ENCODE measurements around the gene ISCA1.

Gene ISCA1

GRCh38 chr9:86288499-86289198 lies 6.3 kb upstream of the ISCA1 start:
- H3K4me3 ChIP-seq (ENCODE audit: low read depth, low read length): no peak overlapping the region
- DNase-seq (ENCODE audit: low read depth): no peak

DNA sequence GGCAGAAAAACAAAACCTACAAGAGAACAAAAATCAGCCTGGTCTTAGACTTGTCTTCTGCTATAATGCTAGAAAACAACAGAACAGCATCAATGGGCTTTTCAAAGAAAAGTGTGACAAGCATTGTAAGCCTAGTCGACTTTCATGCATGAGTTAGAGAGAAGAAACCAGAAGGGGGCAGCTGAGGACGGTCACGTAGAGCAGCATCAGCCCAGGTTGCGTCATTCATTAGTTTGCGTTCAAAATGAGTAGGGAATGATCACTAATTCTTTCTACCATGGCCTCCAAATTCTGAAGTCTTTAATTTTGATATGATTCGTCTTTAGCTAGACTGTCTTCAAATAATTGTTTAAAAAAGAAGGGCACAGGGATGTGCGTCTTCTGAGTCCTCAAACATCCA lies 4.7 kb upstream of the ISCA1 start:
- peak; percentile 38 for DNase-seq (ENCODE audit: low read depth)

GRCh38 chr9:86286278-86286677 lies 3.9 kb upstream of the ISCA1 start:
- H3K4me3 ChIP-seq (ENCODE audit: low read depth, low read length): no peak overlapping the region
- no peak for DNase-seq (ENCODE audit: low read depth)

More for the DNA sequence above, 4.7 kb upstream of the ISCA1 start:
- H3K4me3 ChIP-seq (ENCODE audit: low read depth, low read length): no peak overlapping the region

GRCh38 chr9:86285261-86285660 lies 2.9 kb upstream of the ISCA1 start:
- DNase-seq (ENCODE audit: low read depth): no peak
- H3K4me3 ChIP-seq (ENCODE audit: low read depth, low read length): no peak overlapping the region

DNA sequence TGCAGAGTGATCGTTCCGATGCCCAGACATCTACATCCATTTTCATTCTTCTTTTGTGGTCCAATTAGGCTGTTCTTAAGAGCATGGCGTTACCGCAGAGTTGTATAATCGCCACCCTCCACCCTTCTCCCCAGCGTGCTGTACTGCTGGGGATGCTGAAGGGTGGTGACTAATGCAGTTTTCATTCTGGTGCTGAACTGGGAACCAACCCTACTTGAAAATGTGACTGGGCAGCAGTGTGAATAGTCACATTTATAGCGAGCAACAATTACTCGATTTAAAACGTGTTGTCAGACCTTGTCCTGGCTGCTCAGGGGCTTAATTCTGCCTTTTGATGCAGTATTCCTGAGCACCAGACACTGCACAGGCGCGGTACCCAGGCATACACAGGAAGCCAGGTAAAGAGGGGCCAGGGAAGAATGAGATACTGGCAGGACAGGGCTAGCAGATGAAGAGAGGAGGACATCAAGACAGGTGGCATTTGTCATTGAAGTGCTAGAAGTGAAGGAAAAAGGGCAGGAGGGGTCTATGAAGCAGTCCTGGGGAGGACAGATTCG lies 719 bp upstream of the ISCA1 start:
- DNase-seq (ENCODE audit: low read depth): peak; percentile 44
- H3K4me3 ChIP-seq (ENCODE audit: low read depth, low read length): peak overlapping the region; percentile 87

- no peak for DNase-seq (ENCODE audit: low read depth)
- peak overlapping the region; percentile 87 for H3K4me3 ChIP-seq (ENCODE audit: low read depth, low read length)
These were observed 703 bp downstream of the ISCA1 start for GRCh38 chr9:86281593-86282076.

GRCh38 chr9:86280580-86280979 lies 1.8 kb downstream of the ISCA1 start:
- no peak for DNase-seq (ENCODE audit: low read depth)
- H3K4me3 ChIP-seq (ENCODE audit: low read depth, low read length): no peak overlapping the region

GRCh38 chr9:86279839-86280238 lies 2.5 kb downstream of the ISCA1 start:
- no peak for DNase-seq (ENCODE audit: low read depth)
- H3K4me3 ChIP-seq (ENCODE audit: low read depth, low read length): no peak overlapping the region

DNA sequence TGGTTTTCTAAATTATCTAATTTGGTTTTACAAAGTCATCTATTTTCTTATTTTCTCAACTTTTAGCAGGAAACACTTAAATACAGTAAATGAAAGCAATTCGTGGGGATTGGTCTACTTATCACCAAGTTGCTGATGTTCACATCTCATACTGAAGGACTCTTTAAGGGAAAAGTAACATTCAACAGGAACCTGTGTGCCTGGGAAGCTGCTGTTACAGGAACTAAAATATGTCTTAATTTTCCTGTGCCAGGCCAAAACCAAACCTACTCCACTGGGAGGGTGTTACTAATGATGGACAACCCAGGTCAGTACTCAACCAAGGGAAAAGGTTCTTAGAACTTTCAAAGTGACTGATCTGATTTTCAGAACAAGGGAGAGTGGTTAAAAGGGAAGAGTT lies 5.3 kb downstream of the ISCA1 start:
- DNase-seq (ENCODE audit: low read depth): no peak
- no peak overlapping the region for H3K4me3 ChIP-seq (ENCODE audit: low read depth, low read length)

- H3K4me3 ChIP-seq (ENCODE audit: low read depth, low read length): no peak overlapping the region
- no peak for DNase-seq (ENCODE audit: low read depth)
These were observed 6.4 kb downstream of the ISCA1 start for GRCh38 chr9:86275962-86276361.

DNA sequence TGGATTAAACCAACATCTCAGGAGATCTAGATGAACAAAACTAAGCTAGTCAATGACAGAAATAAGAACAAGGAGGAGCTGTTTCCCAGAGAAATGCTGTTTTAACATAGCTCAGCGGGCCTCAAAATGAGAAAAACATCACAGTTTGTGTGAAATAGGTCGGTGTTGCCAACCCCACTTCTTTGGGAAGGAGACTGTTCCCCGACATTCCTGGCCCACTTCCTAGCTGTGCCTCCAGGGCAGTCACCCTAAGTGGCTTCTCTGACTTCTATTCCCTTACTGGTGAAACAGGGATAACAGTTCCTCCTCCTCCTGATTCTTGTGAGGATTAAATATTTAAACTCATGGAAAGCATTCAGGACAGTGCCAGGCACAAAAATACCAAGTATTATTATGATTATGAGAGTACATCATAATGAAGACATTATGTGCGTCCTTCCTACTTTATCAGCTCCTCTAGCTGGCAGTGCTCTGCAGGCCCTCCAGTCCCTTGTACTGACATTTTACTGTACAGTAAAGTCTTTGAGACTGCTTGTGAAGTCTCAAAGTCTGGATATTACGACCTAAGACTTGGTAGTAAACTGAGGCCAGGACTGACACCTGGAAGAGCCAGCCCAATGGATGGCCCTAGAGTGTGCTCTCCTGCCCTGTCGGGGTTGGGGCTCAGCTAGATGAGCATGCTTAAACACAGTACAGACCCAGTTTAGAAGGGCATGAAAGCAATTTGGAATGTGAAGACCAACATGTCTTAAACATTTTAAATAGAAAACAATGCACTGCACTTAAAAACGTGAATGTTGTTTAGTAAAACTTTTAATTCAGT lies 7.3 kb downstream of the ISCA1 start:
- H3K4me3 ChIP-seq (ENCODE audit: low read depth, low read length): no peak overlapping the region
- DNase-seq (ENCODE audit: low read depth): no peak

- DNase-seq (ENCODE audit: low read depth): no peak
- no peak overlapping the region for H3K4me3 ChIP-seq (ENCODE audit: low read depth, low read length)
These were observed 10.1 kb downstream of the ISCA1 start for GRCh38 chr9:86272221-86272620.

DNA sequence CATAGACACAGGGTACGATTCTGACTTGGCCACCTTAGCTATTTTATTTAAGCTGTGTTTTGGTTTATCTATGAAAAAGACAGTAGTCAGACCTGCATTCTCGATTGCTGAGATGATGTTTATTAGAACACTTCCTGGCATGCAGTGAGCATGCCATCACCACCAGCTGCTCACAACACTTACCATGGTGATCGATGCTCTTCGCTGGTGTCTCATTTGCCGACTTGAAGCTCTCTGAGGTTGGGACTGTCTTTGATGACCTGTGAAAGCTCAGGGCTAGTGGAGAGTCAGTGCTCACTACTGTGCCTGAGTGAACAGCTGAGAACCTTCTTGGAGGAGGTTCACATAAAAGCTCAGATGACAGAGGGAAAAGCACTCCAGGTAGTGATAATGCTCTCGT lies 18.5 kb downstream of the ISCA1 start:
- no peak overlapping the region for H3K4me3 ChIP-seq (ENCODE audit: low read depth, low read length)
- DNase-seq (ENCODE audit: low read depth): no peak

DNA sequence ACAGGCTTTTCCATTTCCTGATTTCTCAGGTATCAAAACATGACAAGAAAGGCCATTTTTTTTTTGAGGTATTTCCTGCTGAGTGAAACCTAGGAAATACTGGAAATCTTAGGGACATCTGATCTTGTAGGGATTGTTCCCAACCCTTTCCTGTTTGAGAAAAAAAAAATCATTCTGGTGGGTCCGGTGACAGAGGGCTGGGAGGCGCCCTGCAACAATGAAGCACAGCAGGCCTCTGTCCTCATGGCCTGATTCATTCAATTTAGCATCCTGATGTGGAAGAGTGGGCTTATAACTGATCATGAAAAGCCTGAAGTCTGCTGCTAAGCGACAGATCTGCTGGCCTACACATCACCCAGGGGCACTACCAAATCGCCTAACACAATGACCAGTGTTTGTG lies 19.8 kb downstream of the ISCA1 start:
- no peak for DNase-seq (ENCODE audit: low read depth)
- H3K4me3 ChIP-seq (ENCODE audit: low read depth, low read length): no peak overlapping the region

DNA sequence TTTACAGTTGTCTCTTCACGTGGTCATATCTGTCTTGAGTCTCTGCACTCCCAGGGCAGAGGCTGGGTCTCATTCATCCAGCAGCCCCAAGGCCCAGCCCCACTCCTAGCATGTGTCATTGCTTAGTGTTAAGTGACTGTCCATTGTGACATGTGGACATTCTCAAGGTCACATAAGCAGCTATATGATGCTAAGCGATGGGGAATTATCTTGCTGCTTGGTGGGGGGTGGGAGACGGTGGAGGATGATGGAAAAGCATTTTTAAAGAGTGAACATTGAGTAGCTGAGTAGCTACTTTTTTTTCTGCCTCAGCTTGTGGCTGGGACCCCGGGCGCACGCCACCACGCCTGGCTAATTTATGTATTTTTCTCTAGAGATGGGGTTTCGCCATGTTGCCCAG lies 22.8 kb downstream of the ISCA1 start, which contains the start of gene C9orf153:
TSS of gene C9orf153 (minus strand) at position 101 of the 400 bp plus-strand sequence. CDS start 30,054 bp downstream, outside the sequence.
- no peak for DNase-seq (ENCODE audit: low read depth)
- H3K4me3 ChIP-seq (ENCODE audit: low read depth, low read length): no peak within 1 kb of the TSS

- DNase-seq (ENCODE audit: low read depth): no peak
- H3K4me3 ChIP-seq (ENCODE audit: low read depth, low read length): no peak overlapping the region
These were observed 24.9 kb downstream of the ISCA1 start for GRCh38 chr9:86257391-86257790.

- no peak for DNase-seq (ENCODE audit: low read depth)
- H3K4me3 ChIP-seq (ENCODE audit: low read depth, low read length): no peak overlapping the region
These were observed 25.7 kb downstream of the ISCA1 start for GRCh38 chr9:86256653-86257052.

- DNase-seq (ENCODE audit: low read depth): no peak
- no peak overlapping the region for H3K4me3 ChIP-seq (ENCODE audit: low read depth, low read length)
These were observed 28.8 kb downstream of the ISCA1 start for GRCh38 chr9:86253577-86253976.

GRCh38 chr9:86252870-86253269 lies 29.5 kb downstream of the ISCA1 start:
- no peak for DNase-seq (ENCODE audit: low read depth)
- no peak overlapping the region for H3K4me3 ChIP-seq (ENCODE audit: low read depth, low read length)

- H3K4me3 ChIP-seq (ENCODE audit: low read depth, low read length): no peak overlapping the region
- no peak for DNase-seq (ENCODE audit: low read depth)
These were observed 32.2 kb downstream of the ISCA1 start for GRCh38 chr9:86250123-86250522.
